ENCODE data around the gene ARPC4.
A peak's percentile ranks its signal among the peaks of the same experiment; 100 is the strongest.
"Not testable (repeated sequence)": the region's sequence is repeated elsewhere in the genome, so short reads cannot be mapped to it uniquely, and the experiment has no call there.

ARPC4 gene

GRCh38 chr3:9761919-9762318 is 31.0 kb upstream of the ARPC4 start:
- Mint-ChIP-seq H3K4me1 (ENCODE audit: low read depth) (peaks cover 2% of the 10 kb centered on the region), H3K36me3 (ENCODE audit: low read depth) (peaks cover 58% of the 10 kb centered on the region), H3K9me3 (no peaks in the 10 kb centered on the region), H3K27ac (no peak overlapping the region), H3K4me3 (no peak overlapping the region), H3K27me3 (ENCODE audit: low read depth) (no peaks in the 10 kb centered on the region)
- DNase-seq (ENCODE audit: low spot score), result no peak

GRCh38 chr3:9762871-9763270 is 30.0 kb upstream of the ARPC4 start:
- DNase-seq (ENCODE audit: low spot score), result no peak
- no peaks in the 10 kb centered on the region for H3K27me3 Mint-ChIP-seq (ENCODE audit: low read depth)
- peaks cover 7% of the 10 kb centered on the region for H3K4me1 Mint-ChIP-seq (ENCODE audit: low read depth)
- peaks cover 56% of the 10 kb centered on the region for H3K36me3 Mint-ChIP-seq (ENCODE audit: low read depth)
- H3K27ac Mint-ChIP-seq, result no peak overlapping the region
- H3K9me3 Mint-ChIP-seq, result no peaks in the 10 kb centered on the region
- no peak overlapping the region for H3K4me3 Mint-ChIP-seq

GRCh38 chr3:9765865-9766264 is 27.0 kb upstream of the ARPC4 start:
- H3K4me3 Mint-ChIP-seq, result no peak overlapping the region
- H3K9me3 Mint-ChIP-seq, result no peaks in the 10 kb centered on the region
- H3K27ac Mint-ChIP-seq, result no peak overlapping the region
- no peaks in the 10 kb centered on the region for H3K27me3 Mint-ChIP-seq (ENCODE audit: low read depth)
- H3K4me1 Mint-ChIP-seq (ENCODE audit: low read depth), result peaks cover 22% of the 10 kb centered on the region
- H3K36me3 Mint-ChIP-seq (ENCODE audit: low read depth), result peaks cover 37% of the 10 kb centered on the region
- no peak for DNase-seq (ENCODE audit: low spot score)

GRCh38 chr3:9767418-9767817 is 25.5 kb upstream of the ARPC4 start:
- H3K9me3 Mint-ChIP-seq, result no peaks in the 10 kb centered on the region
- H3K4me3 Mint-ChIP-seq, result peak overlapping the region; percentile 82

GRCh38 chr3:9768141-9768775 is 24.6 kb upstream of the ARPC4 start:
- H3K9me3 Mint-ChIP-seq, result no peaks in the 10 kb centered on the region
- DNase-seq (ENCODE audit: low spot score), result no peak
- H3K36me3 Mint-ChIP-seq (ENCODE audit: low read depth), result peaks cover 20% of the 10 kb centered on the region
- H3K27ac Mint-ChIP-seq, result peak overlapping the region; percentile 58
- no peaks in the 10 kb centered on the region for H3K27me3 Mint-ChIP-seq (ENCODE audit: low read depth)
- peak overlapping the region; percentile 82 for H3K4me3 Mint-ChIP-seq
- H3K4me1 Mint-ChIP-seq (ENCODE audit: low read depth), result peaks cover 22% of the 10 kb centered on the region

More at GRCh38 chr3:9767418-9767817, 25.5 kb upstream of the ARPC4 start:
- peaks cover 22% of the 10 kb centered on the region for H3K4me1 Mint-ChIP-seq (ENCODE audit: low read depth)
- no peak for DNase-seq (ENCODE audit: low spot score)
- H3K27ac Mint-ChIP-seq, result peak overlapping the region; percentile 13
- H3K36me3 Mint-ChIP-seq (ENCODE audit: low read depth), result peaks cover 26% of the 10 kb centered on the region
- H3K27me3 Mint-ChIP-seq (ENCODE audit: low read depth), result no peaks in the 10 kb centered on the region

GRCh38 chr3:9769012-9769411 is 23.9 kb upstream of the ARPC4 start:
- peak overlapping the region; percentile 71 for H3K27ac Mint-ChIP-seq
- no peaks in the 10 kb centered on the region for H3K27me3 Mint-ChIP-seq (ENCODE audit: low read depth)
- peak overlapping the region; percentile 82 for H3K4me3 Mint-ChIP-seq
- DNase-seq (ENCODE audit: low spot score), result no peak
- H3K4me1 Mint-ChIP-seq (ENCODE audit: low read depth), result peaks cover 22% of the 10 kb centered on the region
- H3K9me3 Mint-ChIP-seq, result no peaks in the 10 kb centered on the region
- peaks cover 20% of the 10 kb centered on the region for H3K36me3 Mint-ChIP-seq (ENCODE audit: low read depth)

- Mint-ChIP-seq H3K4me3 (peak within 1 kb of the TSS; percentile 83), H3K27me3 (ENCODE audit: low read depth) (no peaks in the 10 kb centered on the region), H3K27ac (peak within 1 kb of the TSS; percentile 85), H3K4me1 (ENCODE audit: low read depth) (peaks cover 22% of the 10 kb centered on the region), H3K9me3 (no peaks in the 10 kb centered on the region), H3K36me3 (ENCODE audit: low read depth) (peaks cover 20% of the 10 kb centered on the region)
- DNase-seq (ENCODE audit: low spot score), result peak; percentile 79
Observed at GRCh38 chr3:9769426-9770275, 23.2 kb upstream of the ARPC4 start, which contains the start of gene CAMK1. CAMK1 (minus strand) TSS chr3:9769947; CDS start chr3:9767749, 2,198 bp downstream.

GRCh38 chr3:9770276-9770812 is 22.5 kb upstream of the ARPC4 start:
- Mint-ChIP-seq H3K27me3 (ENCODE audit: low read depth) (no peaks in the 10 kb centered on the region), H3K9me3 (no peaks in the 10 kb centered on the region), H3K27ac (peak overlapping the region; percentile 85), H3K4me1 (ENCODE audit: low read depth) (peaks cover 21% of the 10 kb centered on the region), H3K4me3 (peak overlapping the region; percentile 83), H3K36me3 (ENCODE audit: low read depth) (peaks cover 16% of the 10 kb centered on the region)
- DNase-seq (ENCODE audit: low spot score), result no peak

GRCh38 chr3:9771007-9771406 is 21.9 kb upstream of the ARPC4 start:
- DNase-seq (ENCODE audit: low spot score); H3K9me3 Mint-ChIP-seq; H3K27me3 Mint-ChIP-seq (ENCODE audit: low read depth): not testable (repeated sequence)
- H3K4me1 Mint-ChIP-seq (ENCODE audit: low read depth), result peaks cover 24% of the 10 kb centered on the region
- peaks cover 11% of the 10 kb centered on the region for H3K36me3 Mint-ChIP-seq (ENCODE audit: low read depth)
- peak overlapping the region; percentile 83 for H3K4me3 Mint-ChIP-seq
- H3K27ac Mint-ChIP-seq, result peak overlapping the region; percentile 85

- Mint-ChIP-seq H3K36me3 (ENCODE audit: low read depth) (peaks cover 24% of the 10 kb centered on the region), H3K4me1 (ENCODE audit: low read depth) (peaks cover 49% of the 10 kb centered on the region), H3K27ac (peak overlapping the region; percentile 74), H3K27me3 (ENCODE audit: low read depth) (no peaks in the 10 kb centered on the region), H3K4me3 (no peak overlapping the region), H3K9me3 (no peaks in the 10 kb centered on the region)
- no peak for DNase-seq (ENCODE audit: low spot score)
Observed at GRCh38 chr3:9776896-9777693, 15.8 kb upstream of the ARPC4 start.

- H3K27me3 Mint-ChIP-seq (ENCODE audit: low read depth), result no peaks in the 10 kb centered on the region
- peaks cover 55% of the 10 kb centered on the region for H3K4me1 Mint-ChIP-seq (ENCODE audit: low read depth)
- H3K9me3 Mint-ChIP-seq, result no peaks in the 10 kb centered on the region
- DNase-seq (ENCODE audit: low spot score), result no peak
- no peak overlapping the region for H3K4me3 Mint-ChIP-seq
- peak overlapping the region; percentile 74 for H3K27ac Mint-ChIP-seq
- peaks cover 29% of the 10 kb centered on the region for H3K36me3 Mint-ChIP-seq (ENCODE audit: low read depth)
Observed at GRCh38 chr3:9777694-9778021, 15.2 kb upstream of the ARPC4 start.

- peak overlapping the region; percentile 33 for H3K4me3 Mint-ChIP-seq
- H3K27me3 Mint-ChIP-seq (ENCODE audit: low read depth), result no peaks in the 10 kb centered on the region
- no peaks in the 10 kb centered on the region for H3K9me3 Mint-ChIP-seq
- peaks cover 34% of the 10 kb centered on the region for H3K36me3 Mint-ChIP-seq (ENCODE audit: low read depth)
- H3K4me1 Mint-ChIP-seq (ENCODE audit: low read depth), result peaks cover 59% of the 10 kb centered on the region
- peak overlapping the region; percentile 85 for H3K27ac Mint-ChIP-seq
- DNase-seq (ENCODE audit: low spot score), result peak; percentile 80
Observed at GRCh38 chr3:9778143-9779074, 14.5 kb upstream of the ARPC4 start.

GRCh38 chr3:9779075-9779593 is 13.7 kb upstream of the ARPC4 start:
- Mint-ChIP-seq H3K9me3 (no peaks in the 10 kb centered on the region), H3K27me3 (ENCODE audit: low read depth) (no peaks in the 10 kb centered on the region), H3K36me3 (ENCODE audit: low read depth) (peaks cover 36% of the 10 kb centered on the region), H3K4me3 (peak overlapping the region; percentile 46), H3K27ac (peak overlapping the region; percentile 85), H3K4me1 (ENCODE audit: low read depth) (peaks cover 59% of the 10 kb centered on the region)
- no peak for DNase-seq (ENCODE audit: low spot score)

Measured in T-helper 2 cell treated with Interferon-gamma antibody and Interleukin-4, amounts not matched to agents 5 μg/mL and 100 μg/mL, for 36 hours (primary cell).